ENCODE measurements around the gene PXT1. TPM values are rescaled to one million over a fixed set of nuclear protein-coding genes. Genes with fewer than 3 reads are reported as not detected.
A peak's percentile ranks its signal among the peaks of the same experiment; 100 is the strongest.

PXT1 gene
- total and polyA plus RNA-seq, 9 of the 15 experiments (the other 6 are each of a cell fraction or from before 2014, with no cell fraction given), result 0.09 to 0.11 (median 0.10) TPM; not detected in 5

DNA sequence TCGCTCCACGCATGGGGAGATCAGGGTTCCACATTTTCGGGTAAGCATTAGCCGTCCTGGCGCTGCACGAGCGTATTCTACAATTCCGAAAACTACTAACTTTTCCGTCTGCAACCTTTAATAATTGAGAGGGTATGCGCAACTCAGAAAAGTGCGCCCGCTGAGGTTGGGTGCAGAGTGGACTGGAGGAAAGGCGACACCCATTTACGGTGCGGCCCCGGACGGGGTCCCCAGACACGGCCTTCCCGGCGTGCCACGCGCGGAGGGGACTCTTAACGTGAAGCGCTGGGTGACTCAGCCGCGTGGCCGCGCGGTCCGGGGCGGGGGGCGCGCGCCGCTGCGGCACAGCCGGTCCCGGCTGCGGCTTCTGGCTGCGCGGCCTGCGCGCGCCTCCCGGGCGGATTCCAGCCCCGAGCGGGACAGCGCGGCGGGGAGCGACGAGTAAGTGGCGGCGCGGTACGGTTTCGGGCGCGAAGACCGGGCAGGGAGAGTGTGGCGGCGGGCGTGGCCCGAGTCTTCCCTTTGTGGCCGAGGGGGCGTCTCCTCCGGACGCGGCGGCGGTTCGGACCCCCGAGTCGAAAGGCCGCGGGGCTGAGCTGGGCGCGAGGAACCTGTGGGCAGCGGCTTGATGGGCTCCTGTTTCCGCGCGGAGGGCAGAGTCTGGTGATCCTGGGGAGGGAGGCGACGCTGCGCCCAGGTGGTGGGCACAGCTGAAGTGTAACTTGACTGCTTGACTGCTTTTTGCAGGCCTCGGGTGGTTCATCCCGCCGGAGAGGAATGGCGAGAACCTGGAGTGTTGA lies at the start of gene PXT1, which contains the start of gene KCTD20 (continued):
- TF ChIP-seq GTF3C2 (IDR thresholded peaks at IDR 0.05; ENCODE audit: borderline replicate concordance, extremely low read depth, insufficient read length), result no peak
- TF ChIP-seq, protein P1, sequence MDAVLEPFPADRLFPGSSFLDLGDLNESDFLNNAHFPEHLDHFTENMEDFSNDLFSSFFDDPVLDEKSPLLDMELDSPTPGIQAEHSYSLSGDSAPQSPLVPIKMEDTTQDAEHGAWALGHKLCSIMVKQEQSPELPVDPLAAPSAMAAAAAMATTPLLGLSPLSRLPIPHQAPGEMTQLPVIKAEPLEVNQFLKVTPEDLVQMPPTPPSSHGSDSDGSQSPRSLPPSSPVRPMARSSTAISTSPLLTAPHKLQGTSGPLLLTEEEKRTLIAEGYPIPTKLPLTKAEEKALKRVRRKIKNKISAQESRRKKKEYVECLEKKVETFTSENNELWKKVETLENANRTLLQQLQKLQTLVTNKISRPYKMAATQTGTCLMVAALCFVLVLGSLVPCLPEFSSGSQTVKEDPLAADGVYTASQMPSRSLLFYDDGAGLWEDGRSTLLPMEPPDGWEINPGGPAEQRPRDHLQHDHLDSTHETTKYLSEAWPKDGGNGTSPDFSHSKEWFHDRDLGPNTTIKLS (IDR thresholded peaks at IDR 0.05; ENCODE audit: borderline replicate concordance, low read depth), result peak; percentile 89
- TF ChIP-seq, protein P2, sequence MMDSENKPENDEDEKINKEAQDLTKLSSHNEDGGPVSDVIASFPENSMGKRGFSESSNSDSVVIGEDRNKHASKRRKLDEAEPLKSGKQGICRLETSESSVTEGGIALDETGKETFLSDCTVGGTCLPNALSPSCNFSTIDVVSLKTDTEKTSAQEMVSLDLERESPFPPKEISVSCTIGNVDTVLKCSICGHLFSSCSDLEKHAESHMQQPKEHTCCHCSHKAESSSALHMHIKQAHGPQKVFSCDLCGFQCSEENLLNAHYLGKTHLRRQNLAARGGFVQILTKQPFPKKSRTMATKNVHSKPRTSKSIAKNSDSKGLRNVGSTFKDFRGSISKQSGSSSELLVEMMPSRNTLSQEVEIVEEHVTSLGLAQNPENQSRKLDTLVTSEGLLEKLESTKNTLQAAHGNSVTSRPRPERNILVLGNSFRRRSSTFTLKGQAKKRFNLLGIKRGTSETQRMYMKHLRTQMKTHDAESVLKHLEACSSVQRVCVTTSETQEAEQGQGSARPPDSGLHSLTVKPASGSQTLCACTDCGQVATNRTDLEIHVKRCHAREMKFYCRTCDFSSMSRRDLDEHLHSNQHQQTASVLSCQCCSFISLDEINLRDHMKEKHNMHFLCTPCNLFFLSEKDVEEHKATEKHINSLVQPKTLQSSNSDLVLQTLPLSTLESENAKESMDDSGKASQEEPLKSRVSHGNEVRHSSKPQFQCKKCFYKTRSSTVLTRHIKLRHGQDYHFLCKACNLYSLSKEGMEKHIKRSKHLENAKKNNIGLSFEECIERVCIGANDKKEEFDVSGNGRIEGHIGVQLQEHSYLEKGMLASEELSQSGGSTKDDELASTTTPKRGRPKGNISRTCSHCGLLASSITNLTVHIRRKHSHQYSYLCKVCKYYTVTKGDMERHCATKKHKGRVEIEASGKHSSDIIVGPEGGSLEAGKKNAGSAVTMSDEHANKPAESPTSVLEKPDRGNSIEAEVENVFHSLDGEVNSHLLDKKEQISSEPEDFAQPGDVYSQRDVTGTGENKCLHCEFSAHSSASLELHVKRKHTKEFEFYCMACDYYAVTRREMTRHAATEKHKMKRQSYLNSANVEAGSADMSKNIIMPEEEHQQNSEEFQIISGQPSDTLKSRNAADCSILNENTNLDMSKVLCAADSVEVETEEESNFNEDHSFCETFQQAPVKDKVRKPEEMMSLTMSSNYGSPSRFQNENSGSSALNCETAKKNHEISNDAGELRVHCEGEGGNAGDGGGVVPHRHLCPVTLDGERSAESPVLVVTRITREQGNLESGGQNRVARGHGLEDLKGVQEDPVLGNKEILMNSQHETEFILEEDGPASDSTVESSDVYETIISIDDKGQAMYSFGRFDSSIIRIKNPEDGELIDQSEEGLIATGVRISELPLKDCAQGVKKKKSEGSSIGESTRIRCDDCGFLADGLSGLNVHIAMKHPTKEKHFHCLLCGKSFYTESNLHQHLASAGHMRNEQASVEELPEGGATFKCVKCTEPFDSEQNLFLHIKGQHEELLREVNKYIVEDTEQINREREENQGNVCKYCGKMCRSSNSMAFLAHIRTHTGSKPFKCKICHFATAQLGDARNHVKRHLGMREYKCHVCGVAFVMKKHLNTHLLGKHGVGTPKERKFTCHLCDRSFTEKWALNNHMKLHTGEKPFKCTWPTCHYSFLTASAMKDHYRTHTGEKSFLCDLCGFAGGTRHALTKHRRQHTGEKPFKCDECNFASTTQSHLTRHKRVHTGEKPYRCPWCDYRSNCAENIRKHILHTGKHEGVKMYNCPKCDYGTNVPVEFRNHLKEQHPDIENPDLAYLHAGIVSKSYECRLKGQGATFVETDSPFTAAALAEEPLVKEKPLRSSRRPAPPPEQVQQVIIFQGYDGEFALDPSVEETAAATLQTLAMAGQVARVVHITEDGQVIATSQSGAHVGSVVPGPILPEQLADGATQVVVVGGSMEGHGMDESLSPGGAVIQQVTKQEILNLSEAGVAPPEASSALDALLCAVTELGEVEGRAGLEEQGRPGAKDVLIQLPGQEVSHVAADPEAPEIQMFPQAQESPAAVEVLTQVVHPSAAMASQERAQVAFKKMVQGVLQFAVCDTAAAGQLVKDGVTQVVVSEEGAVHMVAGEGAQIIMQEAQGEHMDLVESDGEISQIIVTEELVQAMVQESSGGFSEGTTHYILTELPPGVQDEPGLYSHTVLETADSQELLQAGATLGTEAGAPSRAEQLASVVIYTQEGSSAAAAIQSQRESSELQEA (IDR thresholded peaks at IDR 0.05; ENCODE audit: low read depth), result no peak
- TF ChIP-seq, protein P3, sequence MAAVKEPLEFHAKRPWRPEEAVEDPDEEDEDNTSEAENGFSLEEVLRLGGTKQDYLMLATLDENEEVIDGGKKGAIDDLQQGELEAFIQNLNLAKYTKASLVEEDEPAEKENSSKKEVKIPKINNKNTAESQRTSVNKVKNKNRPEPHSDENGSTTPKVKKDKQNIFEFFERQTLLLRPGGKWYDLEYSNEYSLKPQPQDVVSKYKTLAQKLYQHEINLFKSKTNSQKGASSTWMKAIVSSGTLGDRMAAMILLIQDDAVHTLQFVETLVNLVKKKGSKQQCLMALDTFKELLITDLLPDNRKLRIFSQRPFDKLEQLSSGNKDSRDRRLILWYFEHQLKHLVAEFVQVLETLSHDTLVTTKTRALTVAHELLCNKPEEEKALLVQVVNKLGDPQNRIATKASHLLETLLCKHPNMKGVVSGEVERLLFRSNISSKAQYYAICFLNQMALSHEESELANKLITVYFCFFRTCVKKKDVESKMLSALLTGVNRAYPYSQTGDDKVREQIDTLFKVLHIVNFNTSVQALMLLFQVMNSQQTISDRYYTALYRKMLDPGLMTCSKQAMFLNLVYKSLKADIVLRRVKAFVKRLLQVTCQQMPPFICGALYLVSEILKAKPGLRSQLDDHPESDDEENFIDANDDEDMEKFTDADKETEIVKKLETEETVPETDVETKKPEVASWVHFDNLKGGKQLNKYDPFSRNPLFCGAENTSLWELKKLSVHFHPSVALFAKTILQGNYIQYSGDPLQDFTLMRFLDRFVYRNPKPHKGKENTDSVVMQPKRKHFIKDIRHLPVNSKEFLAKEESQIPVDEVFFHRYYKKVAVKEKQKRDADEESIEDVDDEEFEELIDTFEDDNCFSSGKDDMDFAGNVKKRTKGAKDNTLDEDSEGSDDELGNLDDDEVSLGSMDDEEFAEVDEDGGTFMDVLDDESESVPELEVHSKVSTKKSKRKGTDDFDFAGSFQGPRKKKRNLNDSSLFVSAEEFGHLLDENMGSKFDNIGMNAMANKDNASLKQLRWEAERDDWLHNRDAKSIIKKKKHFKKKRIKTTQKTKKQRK (IDR thresholded peaks at IDR 0.05; ENCODE audit: borderline replicate concordance, low read depth, low read length), result 0 out of 2 replicates have a peak, but pooled peaks have one; percentile 31
- TF ChIP-seq UBTF (IDR thresholded peaks at IDR 0.05; ENCODE audit: borderline replicate concordance in 1 of 2, low read depth in 2 of 2, low read length in 2 of 2), result peak; percentile 75 to 85; a peak in 2 of 4 replicates
